ENCODE results near the gene BLVRA.

GRCh38 chr7:43856316-43856715, 97.8 kb downstream of the BLVRA start:
- TF ChIP-seq CTCF (IDR thresholded peaks at IDR 0.05) (no peak), SMC3 (IDR thresholded peaks at IDR 0.05) (no peak)
